Measurements from ENCODE around the gene HIPK3.
"Not testable (repeated sequence)": the region's sequence is repeated elsewhere in the genome, so short reads cannot be mapped to it uniquely, and the experiment has no call there.

The HIPK3 gene

DNA sequence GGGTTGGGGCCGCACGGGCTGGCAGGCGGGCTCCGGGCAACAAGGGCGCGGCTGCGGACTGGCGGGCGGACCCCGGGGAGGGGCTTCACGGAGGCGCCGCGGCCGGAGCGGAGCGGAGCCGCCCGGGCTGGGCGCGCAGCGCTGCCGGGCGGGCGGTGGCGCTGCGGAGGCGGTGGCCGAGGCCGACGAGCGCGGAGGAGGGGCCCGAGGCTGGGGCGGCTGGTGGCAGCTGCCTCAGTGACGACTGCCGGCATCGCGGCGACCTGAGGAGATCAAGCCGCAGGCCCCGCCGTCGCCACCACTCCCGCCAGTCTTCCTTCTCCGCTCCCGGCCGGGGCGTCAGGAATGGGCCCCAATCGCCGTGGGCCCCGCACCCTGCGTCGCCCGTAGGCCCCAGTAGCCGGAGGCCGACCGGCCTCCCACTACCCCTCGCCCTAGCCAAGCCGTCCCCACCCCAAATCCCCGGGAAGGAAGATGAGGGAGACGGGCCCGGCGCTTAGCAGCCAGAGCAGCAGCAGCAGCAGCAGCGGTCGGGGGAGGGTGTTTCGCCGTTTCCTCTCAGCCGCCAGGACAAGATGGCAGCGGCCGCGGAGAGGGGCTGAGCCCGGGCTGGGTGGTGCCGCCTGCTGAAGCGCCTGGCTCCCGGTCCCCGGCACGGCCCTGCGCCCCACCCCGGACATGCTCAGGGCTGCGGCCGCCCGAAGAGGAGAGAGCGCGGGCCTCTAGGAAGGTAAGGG is at the start of gene HIPK3:
TSS of gene HIPK3 (plus strand) at position 222 of the 737 bp plus-strand sequence.
- peak in 1 of 2 experiments; percentile 8 for DNase-seq

DNA sequence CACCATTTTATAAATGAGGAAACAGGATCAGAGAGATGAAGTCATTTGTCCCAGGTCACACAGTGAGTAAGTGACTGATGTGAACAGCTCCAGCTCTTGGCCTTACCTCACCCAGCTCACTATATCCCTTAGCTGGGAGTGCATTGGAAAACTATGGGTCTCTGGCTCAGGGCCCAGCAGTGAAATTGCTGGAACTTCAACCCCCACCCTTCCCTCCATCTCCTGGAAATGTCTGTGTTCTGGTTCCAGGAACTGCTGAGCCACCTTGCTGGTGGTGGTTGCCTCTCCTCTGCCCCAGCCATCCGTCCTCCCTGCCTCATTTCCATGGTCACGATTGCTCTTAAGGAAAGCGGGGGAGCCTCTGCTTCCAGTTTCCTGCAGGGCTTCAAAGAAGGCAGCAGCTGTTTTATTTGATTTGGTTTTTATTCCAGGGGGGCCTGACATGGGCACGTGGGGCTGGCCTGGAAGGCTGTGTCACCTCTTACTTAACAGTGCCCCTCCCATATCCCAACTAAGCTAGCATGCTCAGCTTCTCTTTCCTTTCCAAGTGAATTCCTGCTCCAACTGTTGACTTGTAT is 49.7 kb upstream of the HIPK3 start:
- no peak for DNase-seq

DNA sequence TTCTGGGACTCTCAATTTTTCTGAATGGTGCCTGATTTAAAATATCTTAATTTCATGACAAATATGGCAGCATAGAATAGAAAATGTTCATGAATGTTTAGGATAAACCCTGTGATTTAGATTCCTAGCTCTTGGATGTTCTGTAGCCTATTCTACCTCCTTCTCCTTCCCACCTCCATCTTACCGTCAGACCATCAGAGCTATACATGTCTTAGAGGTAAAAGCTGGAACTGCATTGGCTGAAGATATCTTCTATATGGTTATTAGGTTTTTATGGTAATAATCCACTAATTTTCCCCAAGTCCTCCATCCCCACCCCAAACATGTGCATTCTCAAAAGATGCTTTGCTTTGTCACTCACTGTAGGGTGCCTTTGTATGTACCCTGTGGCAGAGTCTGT is 49.0 kb upstream of the HIPK3 start:
- DNase-seq = no peak

DNA sequence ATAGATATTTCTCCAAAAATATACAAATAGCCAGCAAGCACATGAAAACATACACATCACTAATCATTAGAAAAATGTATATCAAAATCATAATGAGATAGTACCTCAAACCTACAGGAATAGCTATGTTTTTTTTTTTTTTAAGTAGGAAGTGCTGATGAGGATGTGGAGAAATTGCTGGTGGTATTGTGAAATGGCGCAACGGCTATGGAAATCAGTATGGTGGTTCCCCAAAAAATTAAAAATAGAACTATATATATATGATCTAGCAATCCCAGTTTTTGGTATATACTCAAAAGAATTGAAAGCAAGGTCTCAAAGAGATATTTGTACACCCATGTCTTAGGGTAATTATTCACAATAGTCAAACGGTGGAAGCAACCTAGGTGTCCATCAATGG is 46.0 kb upstream of the HIPK3 start:
- no peak for DNase-seq

DNA sequence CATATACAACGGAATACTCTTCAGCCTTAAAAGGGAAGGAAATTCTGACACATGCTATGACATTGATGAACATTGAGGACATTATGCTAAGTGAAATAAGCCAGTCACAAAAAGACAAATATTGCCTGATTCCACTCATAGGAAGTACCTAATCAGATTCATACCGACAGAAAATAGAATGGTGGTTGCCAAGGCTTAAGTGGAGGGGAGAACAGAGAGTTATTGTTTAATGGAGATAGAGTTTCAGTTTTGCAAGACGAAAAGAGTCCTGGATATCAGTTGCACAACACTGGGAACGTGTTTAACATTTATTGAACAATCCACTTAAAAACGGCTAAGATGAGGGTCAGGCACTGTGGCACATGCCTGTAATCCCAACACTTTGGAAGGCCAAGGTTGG is 45.6 kb upstream of the HIPK3 start:
- no peak for DNase-seq

DNA sequence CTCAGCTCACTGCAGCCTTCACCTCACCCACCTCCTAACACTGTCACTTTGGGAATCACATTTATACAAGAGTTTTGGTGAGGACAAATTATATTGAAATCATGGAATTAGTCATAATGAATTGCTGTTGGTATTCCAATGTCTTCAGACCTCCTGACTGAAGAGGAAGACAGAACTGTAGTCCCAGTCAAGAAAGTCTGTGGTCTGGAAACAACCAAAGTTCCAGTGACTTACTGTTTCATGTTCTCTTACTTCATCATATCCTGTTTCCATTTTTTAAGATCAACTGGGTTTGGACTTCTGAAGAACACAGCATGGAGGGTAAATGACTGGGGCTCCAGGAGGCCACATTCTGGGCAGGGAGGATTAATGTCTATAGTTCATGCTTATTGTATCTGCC is 43.0 kb upstream of the HIPK3 start:
- no peak for DNase-seq

DNA sequence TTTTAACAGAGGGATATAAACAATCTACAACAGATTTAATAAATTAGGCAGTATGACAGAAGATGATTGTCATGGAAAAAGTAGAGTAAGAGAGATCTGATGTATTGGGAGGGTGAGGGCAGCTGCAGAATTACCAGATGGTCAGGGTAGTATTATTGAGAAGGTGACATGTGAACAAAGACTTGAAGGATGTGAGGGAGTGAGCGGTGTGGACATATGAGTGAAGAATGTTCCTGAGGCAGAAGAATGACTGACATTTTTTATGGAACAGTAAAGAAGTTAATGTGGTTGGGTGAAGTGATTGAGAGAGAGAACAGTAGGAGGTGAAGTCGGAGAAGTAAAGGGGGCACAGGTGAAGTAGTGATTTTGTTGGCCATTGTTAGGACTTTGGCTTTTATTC is 42.4 kb upstream of the HIPK3 start:
- no peak for DNase-seq

DNA sequence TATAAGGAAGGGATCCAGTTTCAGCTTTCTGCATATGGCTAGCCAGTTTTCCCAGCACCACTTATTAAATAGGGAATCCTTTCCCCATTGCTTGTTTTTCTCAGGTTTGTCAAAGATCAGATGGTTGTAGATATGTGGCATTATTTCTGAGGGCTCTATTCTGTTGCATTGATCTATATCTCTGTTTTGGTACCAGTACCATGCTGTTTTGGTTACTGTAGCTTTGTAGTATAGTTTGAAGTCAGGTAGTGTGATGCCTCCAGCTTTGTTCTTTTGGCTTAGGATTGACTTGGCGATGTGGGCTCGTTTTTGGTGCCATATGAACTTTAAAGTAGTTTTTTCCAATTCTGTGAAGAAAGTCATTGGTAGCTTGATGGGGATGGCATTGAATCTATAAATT is 40.5 kb upstream of the HIPK3 start:
- not testable (repeated sequence) for DNase-seq

DNA sequence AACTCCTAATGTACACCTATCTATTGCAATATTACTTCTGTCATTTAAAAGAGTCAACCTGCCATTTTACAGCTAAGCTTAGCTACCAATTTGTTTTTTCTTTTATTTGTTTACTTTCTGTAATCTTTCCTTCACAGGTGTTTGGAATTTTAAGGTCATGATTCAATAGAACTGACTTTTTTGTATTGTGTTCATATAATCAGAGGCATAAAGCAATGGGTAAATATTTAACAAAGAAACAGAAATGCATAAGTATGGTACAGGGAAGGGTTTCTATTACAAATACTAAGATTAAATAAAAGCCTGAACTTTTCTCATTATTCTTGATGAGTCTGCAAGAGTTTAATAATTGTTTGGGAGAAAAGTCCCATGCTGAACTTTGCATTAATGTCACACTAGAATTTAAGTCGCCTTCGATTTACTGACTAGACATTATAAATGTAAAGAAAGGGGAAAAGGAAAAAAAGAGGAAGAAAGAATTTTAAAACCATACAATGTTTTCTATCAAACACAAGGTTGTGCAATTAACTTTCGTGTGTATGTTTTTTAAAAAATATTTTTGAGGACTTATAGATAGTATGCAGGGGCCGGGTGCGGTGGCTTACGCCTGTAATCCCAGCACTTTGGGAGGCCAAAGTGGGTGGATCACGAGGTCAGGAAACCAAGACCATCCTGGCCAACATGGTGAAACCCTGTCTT is 35.0 kb upstream of the HIPK3 start:
- DNase-seq = no peak

DNA sequence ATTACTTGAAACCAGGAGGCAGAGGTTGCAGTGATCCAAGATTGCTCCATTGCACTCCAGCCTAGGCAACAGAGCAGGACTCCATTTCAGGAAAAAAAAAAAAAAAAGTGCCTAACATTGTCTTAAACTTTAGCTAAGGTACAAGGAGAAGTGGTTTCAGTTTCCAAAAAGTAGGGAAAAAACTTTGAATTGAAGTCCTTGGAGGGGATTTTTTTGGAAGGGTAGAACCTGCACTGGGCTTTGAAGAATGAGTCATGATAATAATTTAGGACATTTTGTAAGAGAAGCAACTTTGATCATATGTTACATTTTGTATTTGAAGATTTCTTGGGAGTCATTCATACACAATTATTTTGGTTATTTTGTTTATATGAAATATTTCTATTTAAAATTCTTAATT is 31.8 kb upstream of the HIPK3 start:
- DNase-seq = no peak

DNA sequence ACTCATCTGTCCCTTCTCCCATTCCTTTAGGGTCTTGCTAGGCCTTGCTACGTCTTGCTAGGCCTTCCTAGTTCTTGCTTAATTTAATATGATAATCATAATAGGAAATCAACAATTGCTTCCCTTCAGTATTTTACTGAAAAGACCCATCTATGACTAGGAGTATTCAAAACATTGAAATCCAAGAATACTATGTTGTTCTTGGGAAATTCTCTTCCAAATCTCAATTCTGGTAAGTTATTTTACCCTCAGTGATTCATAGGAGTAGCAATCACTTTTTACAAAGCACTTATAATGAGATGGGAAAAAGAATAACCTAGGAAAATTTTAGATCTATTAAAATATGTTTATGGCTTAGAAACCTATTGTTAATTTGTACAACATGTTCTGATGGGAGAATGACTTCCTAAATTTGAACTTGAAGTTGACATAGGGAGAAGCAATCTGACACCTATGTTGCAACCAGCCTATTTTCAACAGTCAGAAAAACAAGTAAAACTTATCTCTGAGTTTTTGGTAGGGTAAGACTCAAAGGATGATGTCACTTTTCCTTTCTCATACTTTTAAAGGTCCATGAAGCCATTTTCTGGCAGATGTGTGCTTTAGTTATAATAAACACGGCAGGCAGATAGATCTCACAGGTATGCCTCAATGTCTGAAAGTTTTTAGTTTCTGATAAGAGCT is 29.5 kb upstream of the HIPK3 start:
- DNase-seq = no peak

DNA sequence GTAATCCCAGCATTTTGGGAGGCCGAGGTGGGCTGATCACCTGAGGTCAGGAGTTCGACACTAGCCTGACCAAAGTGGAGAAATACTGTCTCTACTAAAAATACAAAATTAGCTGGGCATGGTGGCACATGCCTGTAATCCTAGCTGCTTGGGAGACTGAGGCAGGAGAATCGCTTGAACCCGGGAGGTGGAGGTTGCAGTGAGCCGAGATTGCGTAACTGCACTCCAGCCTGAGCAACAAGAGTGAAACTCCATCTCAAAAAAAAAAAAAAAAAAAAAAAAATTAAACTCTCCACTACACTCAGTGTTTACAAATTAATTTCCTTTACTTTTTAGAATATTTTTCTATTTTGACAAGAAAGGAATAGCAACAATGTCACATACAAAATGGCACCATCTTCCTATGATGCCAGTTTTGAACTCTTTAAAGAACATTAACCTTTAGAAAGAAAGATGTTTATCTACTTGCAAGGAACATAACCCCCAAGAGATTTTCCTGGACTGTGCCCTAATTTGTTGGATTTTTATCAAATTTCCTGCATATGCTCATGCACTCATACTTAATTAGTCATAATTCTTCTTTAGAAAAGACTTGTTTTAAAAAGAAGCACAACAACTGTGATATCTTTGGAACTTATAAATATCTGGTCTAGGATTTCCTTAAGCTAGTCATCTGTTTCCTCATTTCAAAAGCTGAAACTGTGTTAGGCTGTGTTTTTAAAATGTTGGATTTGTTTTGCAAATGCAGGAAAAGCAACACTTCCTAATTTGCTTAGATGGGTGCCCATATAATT is 22.6 kb upstream of the HIPK3 start:
- no peak for DNase-seq

DNA sequence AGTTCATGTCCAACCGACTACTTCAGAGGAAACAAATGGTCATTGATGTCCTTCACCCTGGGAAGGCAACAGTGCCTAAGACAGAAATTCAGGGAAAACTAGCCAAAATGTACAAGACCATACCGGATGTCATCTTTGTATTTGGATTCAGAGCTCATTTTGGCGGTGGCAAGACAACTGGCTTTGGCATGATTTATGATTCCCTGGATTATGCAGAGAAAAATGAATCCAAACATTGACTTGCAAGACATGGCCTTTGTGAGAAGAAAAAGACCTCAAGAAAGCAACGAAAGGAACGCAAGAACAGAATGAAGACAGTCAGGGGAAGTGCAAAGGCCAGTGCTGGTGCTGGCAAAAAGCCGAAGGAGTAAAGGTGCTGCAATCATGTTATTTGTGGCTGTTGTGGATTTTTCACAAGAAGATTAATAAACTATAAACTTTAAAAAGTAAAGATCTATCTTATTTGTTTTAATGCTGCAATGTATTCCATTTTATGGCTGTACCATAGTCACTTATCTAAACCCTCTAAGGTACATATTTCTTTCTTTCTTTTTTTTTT is 20.1 kb upstream of the HIPK3 start:
- DNase-seq = no peak

DNA sequence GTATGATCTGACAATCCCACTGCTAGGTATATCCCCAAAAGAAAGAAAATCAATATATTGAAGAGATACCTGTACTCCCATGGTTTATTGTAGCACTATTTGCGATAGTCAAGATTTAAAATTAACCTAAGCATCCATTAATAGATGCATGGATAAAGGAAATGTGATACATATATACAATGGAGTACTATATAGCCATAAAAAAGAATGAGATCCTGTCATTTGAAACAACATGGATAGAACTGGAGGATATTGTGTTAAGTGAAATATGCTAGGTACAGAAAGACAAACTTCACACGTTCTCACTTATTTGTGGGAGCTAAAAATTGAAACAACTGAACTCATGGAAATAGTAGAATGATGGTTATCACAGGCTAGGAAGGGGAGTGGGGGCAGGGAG is 14.6 kb upstream of the HIPK3 start:
- no peak for DNase-seq

DNA sequence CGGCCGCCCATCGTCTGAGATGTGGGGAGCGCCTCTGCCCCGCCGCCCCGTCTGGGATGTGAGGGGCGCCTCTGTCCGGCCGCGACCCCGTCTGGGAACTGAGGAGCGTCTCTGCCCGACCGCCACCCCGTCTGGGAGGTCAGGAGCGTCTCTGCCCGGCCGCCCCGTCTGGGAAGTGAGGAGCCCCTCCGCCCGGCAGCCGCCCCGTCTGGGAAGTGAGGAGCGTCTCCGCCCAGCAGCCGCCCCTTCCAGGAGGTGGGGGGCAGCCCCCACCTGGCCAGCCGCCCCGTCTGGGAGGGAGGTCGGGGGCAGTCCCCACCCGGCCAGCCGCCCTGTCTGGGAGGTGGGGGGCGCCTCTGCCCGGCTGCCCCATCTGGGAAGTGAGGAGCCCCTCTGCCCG is 13.5 kb upstream of the HIPK3 start:
- DNase-seq = not testable (repeated sequence)

DNA sequence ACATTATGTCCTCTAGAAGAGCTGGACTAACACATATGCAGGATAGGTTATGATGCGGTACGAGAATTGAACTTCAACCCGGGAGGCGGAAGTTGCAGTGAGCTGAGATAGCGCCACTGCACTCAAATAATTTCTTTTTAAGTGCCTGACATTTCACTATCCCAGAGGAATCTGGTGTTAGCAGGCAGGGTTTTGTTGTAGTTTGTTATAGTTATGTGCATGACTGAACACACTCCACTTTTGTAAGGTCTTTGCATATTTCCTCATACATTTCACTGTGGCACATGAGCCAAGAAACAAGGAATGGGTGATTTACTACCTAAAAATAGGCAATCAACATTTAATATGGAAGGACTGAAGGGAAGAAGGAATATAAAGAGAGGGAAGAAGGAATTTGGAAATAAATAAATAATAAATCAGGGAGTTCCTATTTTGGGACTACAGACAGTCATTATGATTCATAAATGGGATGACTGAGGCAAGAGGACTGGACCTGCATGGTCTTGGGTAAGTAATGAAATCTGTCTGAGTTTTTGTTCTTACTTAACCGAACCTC is 8.7 kb upstream of the HIPK3 start:
- DNase-seq = no peak

DNA sequence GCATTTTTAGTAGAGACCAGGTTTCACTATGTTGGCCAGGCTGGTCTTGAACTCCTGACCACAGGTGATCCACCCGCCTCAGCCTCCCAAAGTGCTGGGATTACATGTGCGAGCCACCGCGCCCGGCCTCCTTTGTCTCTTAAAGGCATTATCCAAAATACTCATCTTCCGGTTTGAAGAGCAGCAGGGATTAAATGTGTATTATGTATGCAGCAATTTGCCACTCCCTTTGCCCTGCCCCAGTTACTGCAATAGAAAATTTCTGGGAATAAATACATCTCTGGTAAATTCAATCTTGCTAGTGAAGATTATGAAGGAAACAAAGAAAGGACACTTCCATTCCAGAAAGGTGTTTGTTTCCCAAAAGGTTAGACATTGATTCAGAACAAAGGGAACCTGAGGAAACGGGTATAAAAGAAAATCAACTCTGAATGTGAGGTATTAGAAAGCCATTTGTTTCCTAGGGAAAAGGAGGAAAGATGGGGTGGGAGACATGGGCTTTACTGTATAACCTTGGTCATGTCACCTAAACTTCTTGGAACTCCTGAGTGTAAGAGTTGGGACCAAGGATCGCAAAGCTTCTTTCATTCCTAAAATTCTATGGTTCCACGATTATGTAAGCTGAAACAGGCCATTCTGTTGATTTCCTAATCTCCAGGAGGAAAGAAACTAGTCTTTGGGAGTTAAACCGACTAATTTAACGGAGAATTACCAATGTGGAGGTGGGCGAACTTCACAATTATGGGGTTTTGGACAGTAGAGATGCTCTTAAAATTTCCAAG is 959 bp upstream of the HIPK3 start:
- DNase-seq = no peak

DNA sequence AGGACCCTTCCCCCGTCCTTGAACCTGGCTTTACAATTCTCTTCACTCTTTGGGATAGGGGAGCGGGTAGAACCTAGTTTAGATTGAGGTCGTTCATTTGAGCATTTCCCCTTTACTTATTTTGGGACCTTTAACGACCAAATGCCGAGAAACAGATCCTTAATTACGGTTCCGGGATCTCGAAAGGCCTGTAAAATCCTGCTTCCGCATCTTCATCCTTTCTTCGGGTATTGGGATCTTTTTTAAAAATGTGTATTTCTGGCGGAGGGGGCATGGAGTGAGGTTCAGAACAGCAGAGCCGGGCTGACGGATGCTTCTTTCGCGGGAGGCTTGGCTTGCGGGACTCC is 395 bp upstream of the HIPK3 start:
- no peak for DNase-seq

DNA sequence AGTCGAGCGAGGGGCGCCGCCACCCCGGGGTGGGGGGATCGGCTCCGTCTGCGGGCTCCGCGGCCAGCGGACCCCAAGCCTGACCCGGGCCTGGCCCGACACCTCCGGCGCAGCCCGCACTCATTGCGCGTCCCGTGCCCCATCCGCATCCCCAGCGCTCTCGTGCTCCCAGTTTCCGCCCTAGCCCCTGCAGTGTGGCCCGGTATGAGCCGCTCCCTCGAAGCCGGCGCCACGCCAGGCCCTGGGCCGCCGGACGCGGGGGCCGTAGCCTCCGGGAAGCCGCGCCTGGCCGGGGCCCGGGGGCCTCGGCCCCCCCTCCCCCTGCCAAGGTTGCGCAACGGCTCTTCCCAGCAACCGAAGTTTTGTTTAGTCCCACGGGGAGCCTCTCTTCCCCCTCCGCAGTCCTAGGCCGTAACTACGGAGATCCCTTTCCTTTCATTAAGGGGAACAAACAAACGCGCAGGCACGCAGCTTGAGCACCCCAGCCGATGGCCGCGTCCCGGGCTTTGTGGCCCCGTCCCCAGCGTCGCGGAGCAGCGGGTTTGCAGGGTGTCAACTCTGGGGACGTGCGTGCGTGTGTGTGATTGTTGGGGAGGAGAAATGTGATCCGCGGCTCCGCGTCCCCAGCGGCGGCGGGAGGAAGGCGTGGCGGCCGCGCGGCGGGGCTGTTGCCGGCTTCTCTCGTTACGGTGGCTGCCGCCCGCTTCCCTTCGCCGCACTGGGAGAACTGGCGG is 883 bp downstream of the HIPK3 start:
- no peak for DNase-seq

DNA sequence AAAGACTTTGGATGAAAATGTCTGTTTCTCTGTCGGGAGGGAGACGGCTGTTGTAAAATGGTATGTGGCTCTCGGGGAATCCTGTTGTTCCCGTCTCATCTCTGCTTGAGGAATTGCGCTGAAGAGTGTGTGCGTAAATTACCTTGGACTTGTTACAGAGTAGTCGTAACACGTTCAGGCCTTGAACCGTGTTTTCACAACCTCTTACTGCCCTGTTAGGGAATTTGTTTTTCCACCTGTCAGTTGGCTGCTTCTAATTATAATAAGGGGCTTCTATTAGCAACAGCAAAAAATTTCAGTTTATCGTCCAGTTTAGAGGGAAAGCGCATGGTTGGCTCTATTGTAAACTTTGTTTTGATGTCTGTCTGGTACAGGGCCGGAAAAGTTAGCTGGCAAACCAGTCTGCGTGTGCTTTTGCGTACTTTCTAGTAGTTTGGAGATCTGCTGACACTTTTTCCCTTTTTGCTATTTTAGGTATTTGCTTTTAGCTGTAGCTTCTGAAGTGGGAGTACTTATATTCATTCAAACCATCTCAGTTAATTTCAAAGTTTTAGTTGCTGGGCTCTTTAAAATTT is 1.5 kb downstream of the HIPK3 start:
- no peak for DNase-seq

Measured in cerebellar nuclear complex (tissue), 1 donor.